ENCODE measurements around the gene MUC6.

MUC6 gene

GRCh38 chr11:1009371-1009770 is 27.1 kb downstream of the MUC6 start:
- TF ChIP-seq TCF12 (IDR thresholded peaks at IDR 0.05; ENCODE audit: low read depth) (no peak), EGR1 (IDR thresholded peaks at IDR 0.05) (no peak), EP300 (IDR thresholded peaks at IDR 0.05; ENCODE audit: borderline replicate concordance) (no peak), TEAD4 (IDR thresholded peaks at IDR 0.05) (no peak), TAF1 (IDR thresholded peaks at IDR 0.05; ENCODE audit: low read depth) (no peak), MAX (IDR thresholded peaks at IDR 0.05) (no peak), NFIC (IDR thresholded peaks at IDR 0.05) (no peak), YY1 (IDR thresholded peaks at IDR 0.05; ENCODE audit: low read depth) (no peak), USF1 (IDR thresholded peaks at IDR 0.05) (no peak), REST (IDR thresholded peaks at IDR 0.05; ENCODE audit: low read depth) (no peak), CREB1 (IDR thresholded peaks at IDR 0.05; ENCODE audit: low read depth) (no peak), RAD21 (IDR thresholded peaks at IDR 0.05; ENCODE audit: low read depth) (no peak), ZBTB7A (IDR thresholded peaks at IDR 0.05; ENCODE audit: low read depth) (no peak), FOXM1 (IDR thresholded peaks at IDR 0.05; ENCODE audit: borderline replicate concordance, low read depth) (no peak), CEBPB (IDR thresholded peaks at IDR 0.05) (no peak)

- TF ChIP-seq EGR1 (IDR thresholded peaks at IDR 0.05) = no peak
- TF ChIP-seq TAF1 (IDR thresholded peaks at IDR 0.05; ENCODE audit: low read depth) = no peak
- no peak for TF ChIP-seq NFIC (IDR thresholded peaks at IDR 0.05)
- no peak for TF ChIP-seq TEAD4 (IDR thresholded peaks at IDR 0.05)
- TF ChIP-seq TCF12 (IDR thresholded peaks at IDR 0.05; ENCODE audit: low read depth) = no peak
- no peak for TF ChIP-seq RAD21 (IDR thresholded peaks at IDR 0.05; ENCODE audit: low read depth)
- no peak for TF ChIP-seq USF1 (IDR thresholded peaks at IDR 0.05)
- TF ChIP-seq ZBTB7A (IDR thresholded peaks at IDR 0.05; ENCODE audit: low read depth) = no peak
- no peak for TF ChIP-seq EP300 (IDR thresholded peaks at IDR 0.05; ENCODE audit: borderline replicate concordance)
Measured at GRCh38 chr11:1008803-1009145, 27.7 kb downstream of the MUC6 start.

GRCh38 chr11:1008001-1008802 is 28.3 kb downstream of the MUC6 start:
- no peak for TF ChIP-seq MAX (IDR thresholded peaks at IDR 0.05)
- TF ChIP-seq FOXM1 (IDR thresholded peaks at IDR 0.05; ENCODE audit: borderline replicate concordance, low read depth) = no peak
- TF ChIP-seq TCF12 (IDR thresholded peaks at IDR 0.05; ENCODE audit: low read depth) = no peak
- no peak for TF ChIP-seq CEBPB (IDR thresholded peaks at IDR 0.05)
- TF ChIP-seq ZBTB7A (IDR thresholded peaks at IDR 0.05; ENCODE audit: low read depth) = no peak
- TF ChIP-seq RAD21 (IDR thresholded peaks at IDR 0.05; ENCODE audit: low read depth) = no peak
- TF ChIP-seq EGR1 (IDR thresholded peaks at IDR 0.05) = no peak
- TF ChIP-seq EP300 (IDR thresholded peaks at IDR 0.05; ENCODE audit: borderline replicate concordance) = no peak
- no peak for TF ChIP-seq TEAD4 (IDR thresholded peaks at IDR 0.05)

- TF ChIP-seq FOXM1 (IDR thresholded peaks at IDR 0.05; ENCODE audit: borderline replicate concordance, low read depth) (no peak), MAX (IDR thresholded peaks at IDR 0.05) (no peak), TEAD4 (IDR thresholded peaks at IDR 0.05) (no peak), TAF1 (IDR thresholded peaks at IDR 0.05; ENCODE audit: low read depth) (no peak), REST (IDR thresholded peaks at IDR 0.05; ENCODE audit: low read depth) (no peak), CEBPB (IDR thresholded peaks at IDR 0.05) (no peak), USF1 (IDR thresholded peaks at IDR 0.05) (no peak), ZBTB7A (IDR thresholded peaks at IDR 0.05; ENCODE audit: low read depth) (no peak), TCF12 (IDR thresholded peaks at IDR 0.05; ENCODE audit: low read depth) (no peak), EP300 (IDR thresholded peaks at IDR 0.05; ENCODE audit: borderline replicate concordance) (no peak), EGR1 (IDR thresholded peaks at IDR 0.05) (no peak), CREB1 (IDR thresholded peaks at IDR 0.05; ENCODE audit: low read depth) (no peak), YY1 (IDR thresholded peaks at IDR 0.05; ENCODE audit: low read depth) (no peak), RAD21 (IDR thresholded peaks at IDR 0.05; ENCODE audit: low read depth) (no peak), NFIC (IDR thresholded peaks at IDR 0.05) (no peak)
Measured at GRCh38 chr11:1007279-1007678, 29.2 kb downstream of the MUC6 start.

GRCh38 chr11:1006762-1007161 is 29.8 kb downstream of the MUC6 start:
- no peak for TF ChIP-seq REST (IDR thresholded peaks at IDR 0.05; ENCODE audit: low read depth)
- no peak for TF ChIP-seq NFIC (IDR thresholded peaks at IDR 0.05)
- no peak for TF ChIP-seq ZBTB7A (IDR thresholded peaks at IDR 0.05; ENCODE audit: low read depth)
- TF ChIP-seq EP300 (IDR thresholded peaks at IDR 0.05; ENCODE audit: borderline replicate concordance) = no peak
- no peak for TF ChIP-seq TAF1 (IDR thresholded peaks at IDR 0.05; ENCODE audit: low read depth)
- TF ChIP-seq USF1 (IDR thresholded peaks at IDR 0.05) = no peak
- no peak for TF ChIP-seq FOXM1 (IDR thresholded peaks at IDR 0.05; ENCODE audit: borderline replicate concordance, low read depth)
- no peak for TF ChIP-seq MAX (IDR thresholded peaks at IDR 0.05)
- TF ChIP-seq RAD21 (IDR thresholded peaks at IDR 0.05; ENCODE audit: low read depth) = no peak
- no peak for TF ChIP-seq TEAD4 (IDR thresholded peaks at IDR 0.05)
- TF ChIP-seq YY1 (IDR thresholded peaks at IDR 0.05; ENCODE audit: low read depth) = no peak
- no peak for TF ChIP-seq CREB1 (IDR thresholded peaks at IDR 0.05; ENCODE audit: low read depth)
- no peak for TF ChIP-seq CEBPB (IDR thresholded peaks at IDR 0.05)
- TF ChIP-seq EGR1 (IDR thresholded peaks at IDR 0.05) = no peak
- TF ChIP-seq TCF12 (IDR thresholded peaks at IDR 0.05; ENCODE audit: low read depth) = no peak

All from Ishikawa (cell line).